Measurements from ENCODE around the gene PLPPR3. TPM values are rescaled to one million over a fixed set of nuclear protein-coding genes. Genes with fewer than 3 reads are reported as not detected.

Gene PLPPR3
- polyA plus RNA-seq, 1 of the 3 experiments (the other 2 are of a cell fraction) = 1.6 TPM

DNA sequence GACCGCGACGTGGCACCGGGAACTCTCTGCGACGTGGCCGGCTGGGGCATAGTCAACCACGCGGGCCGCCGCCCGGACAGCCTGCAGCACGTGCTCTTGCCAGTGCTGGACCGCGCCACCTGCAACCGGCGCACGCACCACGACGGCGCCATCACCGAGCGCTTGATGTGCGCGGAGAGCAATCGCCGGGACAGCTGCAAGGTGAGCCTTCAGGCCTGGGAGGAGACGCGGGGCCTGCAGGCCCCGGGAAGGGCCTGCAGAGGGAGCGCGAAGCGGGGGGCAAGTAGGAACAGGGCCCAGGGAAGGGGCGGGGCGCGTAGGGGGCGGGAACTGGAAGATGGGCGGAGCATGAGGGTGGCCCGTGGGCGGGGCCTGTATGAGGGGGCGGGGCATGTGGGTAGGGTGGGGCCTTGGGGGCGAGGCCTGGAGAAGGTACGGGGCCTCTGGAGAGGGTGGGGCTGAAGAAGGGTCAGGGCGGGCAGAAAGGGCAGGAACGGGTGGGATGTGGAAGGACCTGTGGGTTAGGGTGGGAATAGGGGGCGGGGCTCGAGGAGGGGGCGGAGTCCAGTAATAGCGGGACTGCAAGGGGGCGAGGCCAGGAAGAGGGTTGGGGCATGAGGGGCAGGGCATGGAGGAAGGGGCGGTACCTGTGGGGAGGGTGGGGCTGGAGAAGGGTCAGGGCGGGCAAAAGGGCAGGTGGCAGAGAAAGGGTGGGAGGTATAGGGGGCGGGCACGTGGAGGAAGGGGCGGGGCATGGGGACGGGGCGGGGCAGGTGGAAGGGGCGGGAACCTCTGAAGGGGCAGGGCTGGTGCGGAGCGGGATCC is 40.2 kb upstream of the PLPPR3 start:
- ChIA-PET CTCF (interaction anchor here (1.1 to 2.5 kb wide), 2 partner anchors 55 to 122 kb away, joined by 8 to 18 read pairs; partner anchors contain the start of genes KISS1R and WDR18), POLR2A (no interaction called here)
- WGBS (ENCODE audit: low lambda C conversion rate) = 6% methylated on average over 28 of the region's 60 CpGs
- Histone ChIP-seq H3K36me3 (replicated peaks in 1 of 2; ENCODE audit: control insufficient read depth in 1 of 2, insufficient read depth in 2 of 2, low read length in 1 of 2) (no peaks in the 10 kb centered on the region), H3K27me3 (ENCODE audit: insufficient read depth) (peaks cover 18% of the 10 kb centered on the region), H3K4me1 (ENCODE audit: control insufficient read depth in 1 of 2, insufficient read depth in 2 of 2, low read depth in 1 of 2, low read length in 1 of 2) (peaks cover 0 to 4% of the 10 kb centered on the region in 2 experiments; a peak in 1 of 4 replicates), H3F3A (replicated peaks; ENCODE audit: insufficient read depth) (peaks cover 7% of the 10 kb centered on the region), H3K27ac (ENCODE audit: low read depth in 2 of 2, low read length in 1 of 2) (no peak overlapping the region), H3K9me3 (no peaks in the 10 kb centered on the region), H4K20me1 (ENCODE audit: insufficient read depth) (no peaks in the 10 kb centered on the region), H3K4me3 (ENCODE audit: low read depth in 2 of 2, low read length in 1 of 2) (peak overlapping the region in 1 of 2 experiments; percentile 3; a peak in 1 of 4 replicates), H3K79me2 (ENCODE audit: insufficient read depth) (no peaks in the 10 kb centered on the region), H3K9ac (no peak overlapping the region), H2AFZ (ENCODE audit: low read depth) (no peak overlapping the region), H3K9me2 (no peaks in the 10 kb centered on the region), H3K4me2 (peak overlapping the region; percentile 50; the same call in 1 of the 2 replicates)
- peak; percentile 95 for DNase-seq
- TF ChIP-seq, protein P1, sequence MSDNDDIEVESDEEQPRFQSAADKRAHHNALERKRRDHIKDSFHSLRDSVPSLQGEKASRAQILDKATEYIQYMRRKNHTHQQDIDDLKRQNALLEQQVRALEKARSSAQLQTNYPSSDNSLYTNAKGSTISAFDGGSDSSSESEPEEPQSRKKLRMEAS (IDR thresholded peaks at IDR 0.05; ENCODE audit: low read depth) = peak; percentile 88
- no peak for TF ChIP-seq RFX5 (IDR thresholded peaks at IDR 0.05; ENCODE audit: low read length)

DNA sequence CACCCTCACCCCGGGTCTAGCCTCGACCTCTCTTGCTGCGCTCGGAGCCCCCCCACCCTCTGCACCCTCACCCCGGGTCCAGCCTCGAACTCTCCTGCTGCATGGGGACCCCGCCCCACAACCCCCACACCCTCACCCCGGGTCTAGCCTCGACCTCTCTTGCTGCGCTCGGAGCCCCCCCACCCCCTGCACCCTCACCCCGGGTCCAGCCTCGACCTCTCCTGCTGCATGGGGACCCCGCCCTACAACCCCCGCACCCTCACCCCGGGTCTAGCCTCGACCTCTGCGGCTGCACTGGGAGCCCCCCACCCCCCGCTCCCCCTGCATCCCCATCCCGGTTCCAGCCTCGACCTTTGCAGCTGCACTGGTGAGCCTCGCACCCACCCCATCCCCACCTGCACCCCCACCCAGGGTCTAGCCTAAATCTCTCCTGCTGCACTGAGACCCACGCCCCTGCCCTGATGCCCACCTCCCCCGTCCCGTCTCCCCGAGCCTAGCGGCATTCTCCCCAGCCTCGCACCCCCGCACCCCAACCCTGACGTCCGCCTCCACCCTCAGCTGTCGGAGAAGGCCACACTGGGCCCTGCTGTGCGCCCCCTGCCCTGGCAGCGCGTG is 39.5 kb upstream of the PLPPR3 start:
- Histone ChIP-seq H3K9me3 (no peaks in the 10 kb centered on the region), H3F3A (replicated peaks; ENCODE audit: insufficient read depth) (peaks cover 7% of the 10 kb centered on the region), H3K27me3 (ENCODE audit: insufficient read depth) (peaks cover 18% of the 10 kb centered on the region), H2AFZ (ENCODE audit: low read depth) (no peak overlapping the region), H3K4me2 (peak overlapping the region; percentile 50; the same call in 1 of the 2 replicates), H3K4me3 (ENCODE audit: low read depth in 2 of 2, low read length in 1 of 2) (peak overlapping the region in 1 of 2 experiments; percentile 3; a peak in 1 of 4 replicates), H3K9ac (no peak overlapping the region), H3K36me3 (replicated peaks in 1 of 2; ENCODE audit: control insufficient read depth in 1 of 2, insufficient read depth in 2 of 2, low read length in 1 of 2) (no peaks in the 10 kb centered on the region), H4K20me1 (ENCODE audit: insufficient read depth) (no peaks in the 10 kb centered on the region), H3K9me2 (no peaks in the 10 kb centered on the region), H3K79me2 (ENCODE audit: insufficient read depth) (no peaks in the 10 kb centered on the region), H3K27ac (ENCODE audit: low read depth in 2 of 2, low read length in 1 of 2) (no peak overlapping the region), H3K4me1 (ENCODE audit: control insufficient read depth in 1 of 2, insufficient read depth in 2 of 2, low read depth in 1 of 2, low read length in 1 of 2) (peaks cover 0 to 4% of the 10 kb centered on the region in 2 experiments; a peak in 1 of 4 replicates)
- no peak for DNase-seq
- ChIA-PET CTCF (interaction anchor here (1.1 to 5.1 kb wide), 2 partner anchors 18 to 61 kb away, joined by 3 to 44 read pairs; no protein-coding TSS in a partner anchor), POLR2A (no interaction called here)
- TF ChIP-seq NRF1 (IDR thresholded peaks at IDR 0.05; ENCODE audit: low read depth, low read length) (no peak), FOXM1 (IDR thresholded peaks at IDR 0.05; ENCODE audit: low read depth) (no peak), ELF1 (IDR thresholded peaks at IDR 0.05) (no peak)
- TF ChIP-seq, protein P2, sequence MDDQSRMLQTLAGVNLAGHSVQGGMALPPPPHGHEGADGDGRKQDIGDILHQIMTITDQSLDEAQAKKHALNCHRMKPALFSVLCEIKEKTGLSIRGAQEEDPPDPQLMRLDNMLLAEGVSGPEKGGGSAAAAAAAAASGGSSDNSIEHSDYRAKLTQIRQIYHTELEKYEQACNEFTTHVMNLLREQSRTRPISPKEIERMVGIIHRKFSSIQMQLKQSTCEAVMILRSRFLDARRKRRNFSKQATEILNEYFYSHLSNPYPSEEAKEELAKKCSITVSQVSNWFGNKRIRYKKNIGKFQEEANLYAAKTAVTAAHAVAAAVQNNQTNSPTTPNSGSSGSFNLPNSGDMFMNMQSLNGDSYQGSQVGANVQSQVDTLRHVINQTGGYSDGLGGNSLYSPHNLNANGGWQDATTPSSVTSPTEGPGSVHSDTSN (IDR thresholded peaks at IDR 0.05) = no peak
- 15% methylated on average over 23 of the region's 35 CpGs for WGBS (ENCODE audit: low lambda C conversion rate)
